Thyroid gland (tissue), 4 donors: ENCODE measurements around the gene DPYSL5. TPM values are rescaled to one million over a fixed set of nuclear protein-coding genes. Genes with fewer than 3 reads are reported as not detected.

Source experiments
- DNase-seq, 2 donors: peaks; one replicate each; pipeline ENCODE4 v3.0.0-alpha.2; 2019
- H3K27ac ChIP-seq, 3 donors: fragments of 200-600 bp; sonication (generic); 1 replicate in 2 of 3; 2 replicates in 1 of 3; pipeline ENCODE4 v1.5.1; 2016 to 2019; ENCODE audit warnings: mild to moderate bottlenecking in 1 of 3, moderate library complexity in 1 of 3
- H3K27me3 ChIP-seq: fragments of 200-600 bp; sonication (generic); one replicate; pipeline ENCODE4 v1.5.1; 2019
- H3K36me3 ChIP-seq, 2 donors: fragments of 200-600 bp; sonication (generic); one replicate each; pipeline ENCODE4 v1.5.1; 2016 to 2019
- H3K4me1 ChIP-seq, 2 donors: fragments of 200-600 bp; sonication (generic); one replicate each; pipeline ENCODE4 v1.5.1; 2017 to 2019
- H3K4me3 ChIP-seq, 3 donors: fragments of 200-600 bp; sonication (generic); replicated peaks in 1 of 3; 1 replicate in 2 of 3; 2 replicates in 1 of 3; pipeline ENCODE4 v1.5.1; 2016; ENCODE audit warnings: mild to moderate bottlenecking in 1 of 3
- H3K9me3 ChIP-seq: fragments of 200-600 bp; sonication (generic); one replicate; pipeline ENCODE4 v1.5.1; 2017
- POLR2A ChIP-seq, 2 donors: fragments of 450-650 bp; IDR thresholded peaks; one replicate each; pipeline ENCODE4 v1.6.1; 2017; ENCODE audit warnings: antibody characterized with exemption in 2 of 2, mild to moderate bottlenecking in 2 of 2, moderate library complexity in 1 of 2
- WGBS, 2 donors: methylation state at CpG; one replicate each; pipeline ENCODE4 v1.1.5; 2017; 5-methylcytosine and 5-hydroxymethylcytosine counted together
- intact Hi-C: fragments of 100-400 bp; cut with DNase I; formaldehyde crosslinking; loops from one replicate; pipeline ENCODE4 v1.15.1; 2023
- total RNA-seq, 4 donors: library from RNA; depleted of rRNA; stranded (reverse); fragments of >200 nt; gene quantifications; one replicate each; pipeline ENCODE4 v1.2.3, GENCODE V29; 2016
- TF ChIP-seq, protein P1 (sequence below), 6 experiments: fragments of 200-600 bp in 3 of 6; fragments of 450-650 bp in 3 of 6; sonication (generic) in 3 of 6; IDR thresholded peaks; one replicate each; pipeline ENCODE4 v1.5.1; 2016 to 2019; ENCODE audit warnings: antibody characterized with exemption in 6 of 6, mild to moderate bottlenecking in 2 of 6, inconsistent platforms in 1 of 6, moderate library complexity in 1 of 6

DPYSL5 gene
- total RNA-seq, 4 donors from 2014 or later = not detected

- 73% methylated on average over 1 of the region's 1 CpG for WGBS, 2 donors
- H3K4me1 ChIP-seq = peaks cover 6 to 8% of the 10 kb centered on the region in 2 donors
- intact Hi-C loops = no loop called here
- no peak overlapping the region for H3K27ac ChIP-seq
- no peak overlapping the region for H3K4me3 ChIP-seq
- no peaks in the 10 kb centered on the region for H3K36me3 ChIP-seq
- DNase-seq = no peak
- H3K27me3 ChIP-seq = peaks cover 21% of the 10 kb centered on the region
- H3K9me3 ChIP-seq = no peaks in the 10 kb centered on the region
- TF ChIP-seq POLR2A (IDR thresholded peaks at IDR 0.05) = no peak
- TF ChIP-seq, protein P1, sequence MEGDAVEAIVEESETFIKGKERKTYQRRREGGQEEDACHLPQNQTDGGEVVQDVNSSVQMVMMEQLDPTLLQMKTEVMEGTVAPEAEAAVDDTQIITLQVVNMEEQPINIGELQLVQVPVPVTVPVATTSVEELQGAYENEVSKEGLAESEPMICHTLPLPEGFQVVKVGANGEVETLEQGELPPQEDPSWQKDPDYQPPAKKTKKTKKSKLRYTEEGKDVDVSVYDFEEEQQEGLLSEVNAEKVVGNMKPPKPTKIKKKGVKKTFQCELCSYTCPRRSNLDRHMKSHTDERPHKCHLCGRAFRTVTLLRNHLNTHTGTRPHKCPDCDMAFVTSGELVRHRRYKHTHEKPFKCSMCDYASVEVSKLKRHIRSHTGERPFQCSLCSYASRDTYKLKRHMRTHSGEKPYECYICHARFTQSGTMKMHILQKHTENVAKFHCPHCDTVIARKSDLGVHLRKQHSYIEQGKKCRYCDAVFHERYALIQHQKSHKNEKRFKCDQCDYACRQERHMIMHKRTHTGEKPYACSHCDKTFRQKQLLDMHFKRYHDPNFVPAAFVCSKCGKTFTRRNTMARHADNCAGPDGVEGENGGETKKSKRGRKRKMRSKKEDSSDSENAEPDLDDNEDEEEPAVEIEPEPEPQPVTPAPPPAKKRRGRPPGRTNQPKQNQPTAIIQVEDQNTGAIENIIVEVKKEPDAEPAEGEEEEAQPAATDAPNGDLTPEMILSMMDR (IDR thresholded peaks at IDR 0.05) = no peak
These were observed 6.4 kb downstream of the DPYSL5 start for GRCh38 chr2:26854283-26854827.

GRCh38 chr2:26855466-26855865 lies 7.5 kb downstream of the DPYSL5 start:
- Histone ChIP-seq H3K36me3 (no peaks in the 10 kb centered on the region), H3K9me3 (no peaks in the 10 kb centered on the region), H3K4me3 (no peak overlapping the region), H3K27me3 (peaks cover 11% of the 10 kb centered on the region), H3K4me1 (no peaks in the 10 kb centered on the region), H3K27ac (no peak overlapping the region)
- TF ChIP-seq, protein P1 (IDR thresholded peaks at IDR 0.05) = no peak
- TF ChIP-seq POLR2A (IDR thresholded peaks at IDR 0.05) = no peak
- DNase-seq = no peak
- 83 to 89% methylated on average over 7 of the region's 7 CpGs for WGBS, 2 donors
- intact Hi-C loops = no loop called here

DNA sequence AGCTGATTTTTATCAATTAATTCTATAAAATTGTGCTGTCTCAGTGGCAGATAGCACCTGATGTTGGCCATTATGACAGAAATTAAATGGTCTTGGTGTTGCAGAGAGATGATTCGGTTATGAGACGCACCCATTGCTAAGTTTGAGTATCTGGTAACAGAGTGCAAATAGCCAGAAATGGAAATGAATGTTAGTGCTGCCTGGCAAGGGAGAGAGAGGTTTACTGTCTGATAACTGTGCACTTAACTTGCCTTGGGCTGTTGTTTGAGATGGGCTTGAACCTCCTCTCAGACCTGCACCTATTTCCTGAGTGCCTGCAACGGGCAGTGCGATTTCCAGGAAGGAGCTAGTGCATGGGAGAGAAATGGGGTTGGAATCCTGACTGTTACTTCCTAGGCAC lies 11.7 kb downstream of the DPYSL5 start:
- no peak for DNase-seq
- H3K4me3 ChIP-seq = no peak overlapping the region
- 78 to 86% methylated on average over 4 of the region's 4 CpGs for WGBS, 2 donors
- no peak for TF ChIP-seq POLR2A (IDR thresholded peaks at IDR 0.05)
- TF ChIP-seq, protein P1 (IDR thresholded peaks at IDR 0.05) = no peak
- peaks cover 4% of the 10 kb centered on the region for H3K27me3 ChIP-seq
- no peaks in the 10 kb centered on the region for H3K9me3 ChIP-seq
- H3K27ac ChIP-seq = no peak overlapping the region
- H3K4me1 ChIP-seq = no peaks in the 10 kb centered on the region
- H3K36me3 ChIP-seq = no peaks in the 10 kb centered on the region
- intact Hi-C loops = no loop called here

GRCh38 chr2:26860211-26860850 lies 12.4 kb downstream of the DPYSL5 start:
- intact Hi-C loops = no loop called here
- H3K27me3 ChIP-seq = peaks cover 4% of the 10 kb centered on the region
- H3K36me3 ChIP-seq = no peaks in the 10 kb centered on the region
- H3K9me3 ChIP-seq = no peaks in the 10 kb centered on the region
- H3K4me1 ChIP-seq = no peaks in the 10 kb centered on the region
- H3K27ac ChIP-seq = no peak overlapping the region
- WGBS, 2 donors = 75 to 76% methylated on average over 3 of the region's 3 CpGs
- TF ChIP-seq POLR2A (IDR thresholded peaks at IDR 0.05) = no peak
- TF ChIP-seq, protein P1 (IDR thresholded peaks at IDR 0.05) = no peak
- DNase-seq = no peak
- H3K4me3 ChIP-seq = no peak overlapping the region

- intact Hi-C loops = no loop called here
- DNase-seq = no peak
- Histone ChIP-seq H3K27me3 (no peaks in the 10 kb centered on the region), H3K9me3 (no peaks in the 10 kb centered on the region), H3K36me3 (no peaks in the 10 kb centered on the region), H3K4me1 (no peaks in the 10 kb centered on the region), H3K27ac (no peak overlapping the region), H3K4me3 (no peak overlapping the region)
- TF ChIP-seq, protein P1 (IDR thresholded peaks at IDR 0.05) = no peak
- TF ChIP-seq POLR2A (IDR thresholded peaks at IDR 0.05) = no peak
- WGBS, 2 donors = 74 to 80% methylated on average over 2 of the region's 2 CpGs
These were observed 13.8 kb downstream of the DPYSL5 start for GRCh38 chr2:26861610-26862224.
